Measurements from ENCODE around the gene KRT86. TPM values are rescaled to one million over a fixed set of nuclear protein-coding genes. Genes with fewer than 3 reads are reported as not detected.
"Not testable (repeated sequence)": the region's sequence is repeated elsewhere in the genome, so short reads cannot be mapped to it uniquely, and the experiment has no call there.

The KRT86 gene
- total RNA-seq, 1 donor from 2014 or later: 40.8 TPM

GRCh38 chr12:52336641-52337040 lies 62.2 kb downstream of the KRT86 start:
- no peak for DNase-seq

DNA sequence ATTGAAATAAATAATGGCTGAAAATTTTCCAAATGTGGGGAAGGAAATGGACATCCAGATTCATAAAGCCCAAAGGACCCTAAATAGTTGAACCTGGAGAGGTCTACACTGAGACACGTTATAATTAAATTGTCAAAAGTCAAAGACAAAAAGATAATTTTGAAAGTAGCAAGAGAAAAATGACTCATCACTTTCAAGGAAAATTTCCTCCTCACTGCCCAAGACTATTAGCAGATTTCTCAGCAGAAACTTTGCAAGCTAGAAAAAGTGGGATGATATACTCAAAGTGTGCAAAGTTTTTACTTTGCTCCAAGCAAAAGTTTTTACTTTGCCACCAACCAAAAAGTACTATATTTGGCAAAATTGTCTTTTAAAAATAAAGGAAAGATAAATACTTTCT lies 62.6 kb downstream of the KRT86 start:
- no peak for DNase-seq

DNA sequence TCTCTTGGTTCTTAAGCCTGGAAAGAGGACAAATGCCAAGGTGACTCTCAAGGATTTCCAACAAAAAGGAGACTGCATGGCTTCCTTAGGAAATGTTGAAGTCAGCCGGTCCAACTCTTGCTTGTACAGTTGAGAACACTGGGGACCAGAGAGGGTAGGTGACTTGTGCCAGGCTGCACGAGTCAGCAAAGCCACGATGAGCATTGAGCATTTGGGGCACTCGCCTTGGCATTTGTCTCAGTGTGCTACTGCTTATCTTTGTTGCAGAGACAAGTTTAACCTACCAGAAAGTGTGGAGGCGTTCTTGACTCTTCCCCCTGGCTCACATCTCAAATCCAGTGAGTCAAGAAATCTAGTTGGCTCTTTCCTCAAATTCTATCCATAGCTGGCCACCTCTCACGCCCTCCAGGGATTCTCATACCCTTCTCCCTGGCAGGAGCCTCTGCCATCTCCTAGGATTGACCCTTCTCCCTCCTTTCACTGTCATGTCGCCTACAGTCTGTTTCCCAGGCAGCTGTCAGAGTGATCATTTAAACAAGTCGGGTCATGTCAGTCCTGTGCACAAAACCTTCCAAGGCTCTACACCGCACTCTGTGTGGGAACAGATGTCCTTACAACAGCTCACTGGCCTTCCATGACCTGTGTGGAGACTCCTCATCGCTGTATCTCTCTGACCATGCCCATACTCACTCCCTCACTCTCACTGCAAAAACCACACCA lies 64.0 kb downstream of the KRT86 start:
- DNase-seq: no peak

- DNase-seq: no peak
Observed at GRCh38 chr12:52341066-52341580, 66.7 kb downstream of the KRT86 start.

DNA sequence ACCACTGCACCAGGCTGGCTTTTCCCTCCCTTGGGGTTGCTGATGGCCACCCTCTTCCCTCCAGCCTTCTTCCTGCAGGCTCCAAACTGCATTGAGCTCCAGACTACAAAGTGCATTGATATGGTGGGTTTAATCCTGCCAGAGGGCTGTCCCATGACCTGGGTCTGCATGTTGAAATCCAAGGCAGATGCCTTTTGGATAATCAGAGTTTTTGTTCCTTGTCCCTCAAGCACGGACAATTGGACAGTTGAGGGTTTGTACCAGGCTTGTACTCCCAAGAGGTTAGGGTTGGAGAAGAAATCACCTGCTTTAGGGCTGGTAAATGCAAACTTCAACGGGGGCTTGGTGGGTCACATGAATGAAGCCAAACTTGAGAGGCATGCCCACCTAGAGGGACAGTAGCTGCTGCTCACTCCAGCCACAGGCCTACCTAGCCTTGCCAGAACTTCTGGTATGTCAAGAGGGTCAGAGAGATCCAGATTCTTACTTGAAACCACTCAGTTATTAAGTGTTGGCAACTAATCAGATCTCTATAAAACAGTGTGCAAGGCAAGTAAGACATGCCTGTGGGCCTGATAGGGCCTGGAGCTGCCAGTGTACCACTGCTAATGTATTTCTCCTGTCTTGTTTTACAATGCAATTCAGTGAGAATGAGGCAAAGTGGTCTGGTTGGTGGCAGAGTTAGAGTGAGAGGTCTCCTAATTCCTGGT lies 68.5 kb downstream of the KRT86 start:
- DNase-seq: no peak

- no peak for DNase-seq
Observed at GRCh38 chr12:52343550-52343949, 69.1 kb downstream of the KRT86 start.

GRCh38 chr12:52344111-52344510 lies 69.7 kb downstream of the KRT86 start:
- DNase-seq: no peak

DNA sequence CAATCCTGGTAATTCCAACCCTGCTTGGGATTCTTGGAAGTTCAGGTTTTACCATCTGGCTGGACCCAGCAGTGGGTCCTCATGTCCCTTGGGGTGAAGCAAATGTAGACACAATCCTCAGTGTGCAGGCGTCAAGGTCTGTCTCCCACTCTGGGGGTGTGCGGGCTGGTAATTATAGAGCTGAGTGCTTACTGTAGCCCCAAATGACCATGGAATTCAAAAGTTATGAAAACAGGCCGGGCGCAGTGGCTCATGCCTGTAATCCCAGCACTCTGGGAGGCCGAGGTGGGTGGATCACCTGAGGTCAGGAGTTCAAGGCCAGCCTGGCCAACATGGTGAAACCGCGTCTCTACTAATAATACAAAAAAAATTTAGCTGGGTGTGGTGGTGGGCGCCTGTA lies 70.6 kb downstream of the KRT86 start:
- not testable (repeated sequence) for DNase-seq

DNA sequence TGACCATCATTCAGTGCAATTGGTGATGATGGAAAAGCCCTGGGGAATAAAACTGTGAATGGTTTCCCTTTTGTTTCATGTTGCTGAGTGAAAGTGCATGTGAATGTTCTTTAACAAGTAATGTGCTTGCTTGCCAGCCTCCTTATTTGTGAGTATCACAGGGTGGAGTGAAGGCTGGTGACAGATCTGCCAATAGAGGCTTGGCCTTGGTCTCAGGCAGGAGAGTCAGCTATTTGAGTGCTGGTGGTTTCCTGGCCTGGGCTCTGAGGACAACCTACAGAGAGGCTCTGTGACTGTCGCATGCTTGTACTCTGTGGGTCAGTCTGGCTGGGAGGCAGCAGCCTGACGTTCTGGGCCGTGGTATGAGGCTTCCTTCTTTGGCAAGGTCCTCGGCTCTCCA lies 72.1 kb downstream of the KRT86 start:
- DNase-seq: no peak

DNA sequence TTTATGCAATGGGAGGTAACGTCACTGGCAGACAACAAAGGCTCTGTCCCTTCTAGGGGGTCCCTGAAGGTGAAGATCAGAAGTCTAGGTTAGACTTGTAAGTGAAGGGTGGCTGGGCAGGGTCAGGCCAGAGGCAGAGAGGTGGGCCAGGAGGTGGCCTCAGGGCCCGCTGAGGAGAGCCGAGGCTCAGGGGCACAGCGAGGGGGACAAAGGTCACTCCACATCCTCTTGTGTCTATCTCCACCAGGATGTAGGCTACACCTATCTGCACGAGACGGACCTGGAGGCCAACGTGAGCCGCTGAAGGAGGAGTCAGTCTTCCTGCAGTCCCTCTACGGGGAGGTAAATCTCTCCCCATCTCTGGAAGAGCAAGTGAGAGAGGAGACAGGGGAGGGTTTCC lies 72.6 kb downstream of the KRT86 start:
- no peak for DNase-seq

GRCh38 chr12:52347551-52348510 lies 73.4 kb downstream of the KRT86 start:
- DNase-seq: no peak

DNA sequence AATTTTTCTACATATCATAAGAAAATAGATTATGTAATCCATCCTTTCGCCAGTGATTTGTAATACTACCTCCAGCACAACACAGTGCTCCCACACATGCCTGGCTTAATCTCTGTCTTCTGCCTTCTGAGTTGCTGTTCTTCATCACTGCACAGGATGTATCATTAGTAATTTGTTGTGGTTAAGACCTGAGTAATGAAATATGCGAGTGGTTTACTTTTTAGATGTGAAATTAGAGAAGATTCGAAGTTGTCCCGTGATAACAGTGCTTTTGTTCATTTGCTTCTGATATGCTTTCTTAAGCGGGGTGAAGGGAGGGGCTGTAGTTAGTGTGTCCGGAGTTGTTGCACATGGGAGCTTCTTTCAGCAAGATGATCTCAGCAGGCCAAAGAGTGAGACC lies 74.8 kb downstream of the KRT86 start:
- no peak for DNase-seq

- DNase-seq: no peak
Observed at GRCh38 chr12:52350021-52350620, 75.7 kb downstream of the KRT86 start.

GRCh38 chr12:52350786-52351185 lies 76.3 kb downstream of the KRT86 start:
- no peak for DNase-seq

- DNase-seq: no peak
Observed at GRCh38 chr12:52351196-52352059, 77.0 kb downstream of the KRT86 start.

DNA sequence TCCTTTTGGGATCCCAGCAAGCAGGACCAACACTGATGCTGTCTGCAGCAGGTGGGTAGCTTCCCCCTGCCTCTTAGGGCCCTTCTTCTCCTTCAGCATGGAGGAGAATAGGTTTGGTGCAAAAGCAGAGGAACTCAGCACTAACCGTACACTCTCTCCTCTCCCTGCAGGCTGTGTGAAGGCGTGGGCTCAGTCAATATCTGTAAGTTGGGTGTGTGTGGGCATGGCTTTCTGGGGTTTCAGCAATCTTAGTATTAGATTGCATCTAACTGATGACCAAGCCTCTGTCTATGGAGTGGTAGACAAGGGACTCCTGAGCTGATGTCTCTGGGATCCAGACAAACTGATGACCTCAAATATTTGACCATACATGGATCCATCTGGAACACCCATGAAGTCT lies 78.5 kb downstream of the KRT86 start:
- DNase-seq: no peak

GRCh38 chr12:52353766-52354165 lies 79.3 kb downstream of the KRT86 start:
- no peak for DNase-seq

DNA sequence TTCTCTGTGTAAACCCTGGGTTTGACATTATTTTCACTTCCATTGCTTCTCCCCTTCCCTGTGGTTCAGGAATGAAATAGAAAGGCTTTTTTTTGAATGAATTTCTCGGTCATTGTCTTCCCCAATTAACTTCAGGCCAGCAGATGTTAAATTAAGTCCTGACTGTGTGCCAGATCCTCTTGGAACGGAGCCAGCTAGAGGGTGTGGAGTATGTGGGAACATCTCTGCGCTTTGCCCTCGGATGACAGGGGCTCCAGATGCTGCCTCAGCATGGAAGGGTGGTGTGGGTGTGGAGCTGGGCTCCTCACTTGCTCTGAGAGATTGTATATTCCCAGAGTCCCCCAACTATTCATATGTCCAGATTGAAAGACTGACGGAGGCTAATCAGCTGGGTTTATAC lies 79.8 kb downstream of the KRT86 start:
- DNase-seq: no peak

- DNase-seq: no peak
Observed at GRCh38 chr12:52355176-52355575, 80.7 kb downstream of the KRT86 start.

DNA sequence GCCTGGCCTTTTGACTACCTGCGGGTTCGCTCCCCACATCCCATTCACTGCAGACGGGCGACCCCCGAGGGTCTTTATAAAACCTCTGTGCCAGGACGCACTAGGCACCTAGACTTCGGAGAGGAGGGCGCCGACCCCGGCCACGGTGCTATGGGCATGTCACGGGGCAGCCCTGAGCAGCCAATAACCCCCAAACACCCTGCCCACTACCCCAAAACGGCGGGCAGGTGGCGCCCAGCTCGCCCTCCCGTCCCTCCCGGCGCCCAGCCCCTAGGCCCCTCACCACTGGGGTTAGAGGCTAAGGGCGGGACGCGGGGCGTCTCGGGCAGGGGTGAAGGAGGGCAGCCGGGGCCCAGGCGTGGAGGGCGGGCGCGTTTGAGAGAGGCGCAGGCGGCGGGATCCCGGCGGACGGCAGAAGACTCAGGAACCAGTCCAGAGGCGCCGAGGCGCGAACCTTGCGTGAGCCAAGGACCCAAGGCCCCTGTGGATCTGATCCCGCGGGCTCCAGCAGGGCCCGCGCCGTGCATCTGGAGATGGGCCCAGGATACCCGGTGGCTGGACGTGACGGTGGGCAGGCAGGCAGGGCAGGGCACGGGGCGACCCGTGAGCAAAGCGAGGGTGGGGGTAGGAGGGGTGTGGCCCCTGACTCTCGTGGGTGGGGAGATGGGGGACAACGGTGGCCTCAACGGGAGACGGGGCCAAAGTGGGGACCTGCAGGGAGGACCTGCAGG lies 81.8 kb downstream of the KRT86 start:
- DNase-seq: no peak

All from skin of body (tissue), 2 donors.